Measurements from ENCODE around the gene LMCD1.

DNA sequence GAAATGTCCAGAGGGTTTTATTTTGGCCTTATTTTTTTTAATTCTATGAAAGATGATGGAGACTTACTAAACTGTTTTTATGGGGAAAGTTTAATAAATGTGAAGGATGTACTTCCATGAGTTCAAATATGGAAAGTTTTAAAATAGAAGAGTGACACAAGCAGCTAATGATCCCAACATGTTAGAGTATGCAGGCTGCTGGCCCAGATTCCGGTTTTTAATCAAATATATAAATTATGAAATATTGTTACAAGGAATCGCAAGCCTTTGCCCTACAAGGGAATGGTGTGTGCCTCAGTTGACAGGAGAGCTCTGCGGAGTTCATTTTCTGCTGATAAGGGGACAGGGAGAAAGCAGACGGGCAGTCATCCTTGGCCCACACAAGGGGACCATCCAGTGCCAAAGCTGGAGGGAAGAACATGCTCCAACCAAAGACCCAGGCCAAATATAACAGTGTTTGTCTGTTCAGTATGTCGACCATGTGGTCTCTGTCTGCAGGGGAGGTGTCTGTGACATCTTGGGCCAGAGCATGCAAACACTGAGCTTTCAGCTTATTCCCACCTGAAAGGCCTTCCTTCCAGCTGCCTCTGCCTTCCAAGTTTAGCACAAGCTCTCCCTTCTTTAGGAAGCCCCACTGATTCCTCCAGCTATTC lies 73.2 kb downstream of the LMCD1 start:
- TF ChIP-seq YY1 (IDR thresholded peaks at IDR 0.05; ENCODE audit: low read depth), result no peak
- TF ChIP-seq CTCF (IDR thresholded peaks at IDR 0.05), result no peak
- TF ChIP-seq, protein P1, sequence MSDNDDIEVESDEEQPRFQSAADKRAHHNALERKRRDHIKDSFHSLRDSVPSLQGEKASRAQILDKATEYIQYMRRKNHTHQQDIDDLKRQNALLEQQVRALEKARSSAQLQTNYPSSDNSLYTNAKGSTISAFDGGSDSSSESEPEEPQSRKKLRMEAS (IDR thresholded peaks at IDR 0.05; ENCODE audit: low read depth), result no peak
- TF ChIP-seq SIN3A (IDR thresholded peaks at IDR 0.05; ENCODE audit: borderline replicate concordance, low read depth, low read length), result no peak
- no peak for TF ChIP-seq EZH2phosphoT487 (IDR thresholded peaks at IDR 0.05; ENCODE audit: borderline replicate concordance, low read depth)
- TF ChIP-seq POLR2AphosphoS5 (IDR thresholded peaks at IDR 0.05; ENCODE audit: low read depth, low read length), result no peak
- no peak for TF ChIP-seq GATA2 (CRISPR knock-in tag; IDR thresholded peaks at IDR 0.05)
- TF ChIP-seq FOXM1 (IDR thresholded peaks at IDR 0.05; ENCODE audit: low read depth), result no peak
- no peak for TF ChIP-seq RAD21 (IDR thresholded peaks at IDR 0.05; ENCODE audit: low read length)
- TF ChIP-seq NRF1 (IDR thresholded peaks at IDR 0.05; ENCODE audit: low read depth, low read length), result no peak
